Jurkat, Clone E6-1 (cell line): Measurements from ENCODE around the gene STK40. TPM values are rescaled to one million over a fixed set of nuclear protein-coding genes. Genes with fewer than 3 reads are reported as not detected.

Source experiments
- DNase-seq: peaks from one replicate; pipeline ENCODE4 v3.0.0-alpha.2; 2011; ENCODE audit warnings: low read depth, low spot score
- H3K4me3 ChIP-seq: 2 replicates; pipeline ENCODE4 v1.5.1; 2011; ENCODE audit warnings: mild to moderate bottlenecking, low read length, control low read depth, moderate library complexity
- polyA plus RNA-seq: library from polyadenylated mRNA; unstranded; fragments of >200 nt; gene quantifications from one replicate; pipeline ENCODE4 v1.2.1, GENCODE V29; 2012; ENCODE audit warnings: missing spikeins; ENCODE audit not compliant: insufficient read length, insufficient read depth

STK40 gene
- polyA plus RNA-seq: 36.8 TPM

- H3K4me3 ChIP-seq: peak within 1 kb of the TSS; percentile 91
- peak; percentile 99 for DNase-seq
Observed at GRCh38 chr1:36385410-36386264, at the start of gene STK40. STK40 (minus strand) TSS chr1:36385924; CDS start chr1:36361332, 24,592 bp downstream.

DNA sequence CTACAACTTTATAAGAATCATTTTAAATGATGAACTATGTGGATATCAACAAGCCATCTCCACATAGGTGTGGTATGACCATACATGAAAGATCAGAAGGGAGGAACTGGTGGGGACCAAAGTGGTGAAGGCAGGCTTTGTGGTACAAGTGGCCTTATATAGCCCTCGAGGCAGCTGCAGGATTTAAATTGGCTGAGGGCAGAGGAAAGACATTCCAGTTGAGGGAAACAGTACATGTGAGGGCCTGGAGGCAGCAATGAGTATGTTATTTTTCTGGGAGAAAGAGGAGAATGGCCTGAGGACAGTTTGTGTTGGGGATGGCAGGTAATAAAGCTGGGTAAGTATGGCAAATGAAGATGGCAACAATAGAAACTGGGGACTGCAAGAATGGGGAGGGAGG lies 47.4 kb upstream of the STK40 start:
- no peak overlapping the region for H3K4me3 ChIP-seq
- DNase-seq: no peak

DNA sequence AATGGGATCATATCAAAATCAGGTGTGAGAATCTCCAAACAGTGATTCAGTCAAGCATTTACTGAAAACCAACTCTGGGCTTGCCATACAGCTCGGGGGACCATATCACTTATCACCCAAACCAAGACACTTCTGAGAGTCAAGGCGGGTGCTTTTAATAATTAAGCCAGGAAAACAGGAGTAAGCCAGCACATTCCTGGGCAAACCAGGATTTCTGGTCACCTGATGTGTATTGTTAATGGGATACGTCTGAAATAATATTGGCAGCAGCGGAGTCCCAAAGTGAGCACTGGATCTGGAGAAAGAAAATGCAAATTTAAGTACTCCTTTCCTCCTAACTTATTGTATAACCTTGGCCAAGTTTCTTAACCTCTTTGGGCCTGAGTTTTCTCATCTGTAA lies 46.9 kb upstream of the STK40 start:
- DNase-seq: no peak
- H3K4me3 ChIP-seq: no peak overlapping the region

- no peak overlapping the region for H3K4me3 ChIP-seq
- no peak for DNase-seq
Observed at GRCh38 chr1:36425791-36426190, 40.1 kb upstream of the STK40 start.

- no peak overlapping the region for H3K4me3 ChIP-seq
- no peak for DNase-seq
Observed at GRCh38 chr1:36421649-36422048, 35.9 kb upstream of the STK40 start.

DNA sequence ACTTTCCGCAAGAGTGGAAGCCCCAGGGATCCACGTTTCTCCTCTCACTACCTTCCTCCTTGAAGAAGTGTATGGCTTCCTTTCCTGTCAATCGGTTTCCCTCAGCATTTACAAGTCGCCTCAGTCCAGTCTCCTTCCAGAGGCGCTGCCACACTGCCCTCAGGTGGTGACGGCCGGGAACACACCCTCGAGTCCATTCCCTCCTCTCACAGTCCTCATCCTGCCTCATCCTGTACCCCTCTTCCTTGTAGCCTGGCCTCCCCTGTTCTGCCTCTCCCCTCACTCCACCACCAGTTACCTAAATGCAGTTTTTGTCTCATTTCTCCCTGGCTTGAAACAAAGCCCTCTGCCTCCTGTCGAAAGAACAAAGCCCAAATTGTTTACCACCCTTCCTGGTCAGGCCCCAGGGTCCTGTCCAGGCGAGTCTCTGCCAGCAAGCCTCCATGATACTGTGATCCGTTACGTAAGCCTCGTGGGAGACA lies 35.2 kb upstream of the STK40 start:
- peak overlapping the region; percentile 3; the same call in 1 of the 2 replicates for H3K4me3 ChIP-seq
- peak; percentile 81 for DNase-seq

- no peak for DNase-seq
- peak overlapping the region; percentile 3; the same call in 1 of the 2 replicates for H3K4me3 ChIP-seq
Observed at GRCh38 chr1:36420409-36420808, 34.7 kb upstream of the STK40 start.

DNA sequence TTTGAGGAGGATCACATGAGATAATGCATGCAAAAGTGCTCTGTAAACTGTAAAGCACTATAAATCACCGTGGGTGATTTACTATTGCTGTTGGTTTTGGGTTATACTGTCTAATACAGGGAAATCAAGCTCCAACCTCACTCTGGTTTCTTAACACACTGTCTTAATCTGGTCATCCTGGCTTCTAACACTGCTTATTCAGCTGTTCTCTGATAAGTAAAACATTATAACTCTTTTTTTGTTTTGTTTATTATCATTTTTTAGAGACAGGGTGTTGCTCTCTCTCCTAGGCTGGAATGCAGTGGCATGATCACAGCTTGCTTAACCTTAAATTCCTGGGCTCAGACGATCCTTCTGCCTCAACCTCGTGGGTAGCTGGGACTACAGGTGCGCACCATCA lies 33.8 kb upstream of the STK40 start:
- no peak for DNase-seq
- no peak overlapping the region for H3K4me3 ChIP-seq

GRCh38 chr1:36419140-36419539 lies 33.4 kb upstream of the STK40 start:
- H3K4me3 ChIP-seq: no peak overlapping the region
- DNase-seq: no peak

- H3K4me3 ChIP-seq: no peak overlapping the region
- DNase-seq: no peak
Observed at GRCh38 chr1:36417931-36418330, 32.2 kb upstream of the STK40 start.

- H3K4me3 ChIP-seq: no peak overlapping the region
- DNase-seq: no peak
Observed at GRCh38 chr1:36415661-36416326, 30.1 kb upstream of the STK40 start.

DNA sequence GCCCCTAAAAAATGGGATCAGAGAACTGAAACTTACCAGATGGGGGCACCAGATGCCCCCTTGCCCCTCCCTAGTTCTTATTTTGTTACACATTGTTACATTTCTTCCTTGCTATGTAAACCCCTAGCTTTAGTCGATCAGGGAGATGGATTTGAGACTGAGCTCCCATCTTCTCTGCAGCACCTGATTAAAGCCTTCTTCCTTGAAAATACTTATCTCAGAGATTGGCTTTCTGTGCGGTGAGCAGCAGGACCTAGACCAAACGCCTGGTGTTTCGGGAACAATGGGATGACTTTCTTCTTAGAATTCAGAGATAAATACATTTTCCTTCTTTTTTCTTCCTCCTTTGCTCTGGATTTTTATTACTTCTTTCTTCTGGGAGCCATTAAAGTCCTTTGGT lies 28.7 kb upstream of the STK40 start:
- no peak for DNase-seq
- no peak overlapping the region for H3K4me3 ChIP-seq

- peak; percentile 64 for DNase-seq
- no peak overlapping the region for H3K4me3 ChIP-seq
Observed at GRCh38 chr1:36411674-36412648, 26.2 kb upstream of the STK40 start.

DNA sequence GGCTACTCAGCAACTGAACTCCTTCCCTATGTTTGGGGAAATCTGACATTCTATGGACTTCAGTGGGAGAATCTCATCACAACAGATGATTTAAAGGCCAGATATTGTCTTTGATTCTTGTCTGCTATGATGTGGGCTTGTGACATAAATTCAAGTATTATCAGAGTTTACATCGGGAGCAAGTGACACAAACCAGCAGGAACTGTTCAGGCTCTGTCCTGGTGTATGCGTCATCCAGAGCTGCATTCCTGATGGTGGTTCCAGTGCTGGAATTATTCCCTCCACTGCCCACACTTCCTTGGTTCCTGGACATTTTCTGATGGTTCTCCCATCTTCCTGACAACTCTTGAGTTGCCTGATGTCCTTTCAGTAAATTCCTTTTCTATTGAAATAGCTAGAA lies 22.8 kb upstream of the STK40 start:
- H3K4me3 ChIP-seq: no peak overlapping the region
- DNase-seq: no peak

GRCh38 chr1:36406440-36406839 lies 20.7 kb upstream of the STK40 start:
- H3K4me3 ChIP-seq: no peak overlapping the region
- no peak for DNase-seq

GRCh38 chr1:36402504-36402890 lies 16.8 kb upstream of the STK40 start:
- H3K4me3 ChIP-seq: no peak overlapping the region
- DNase-seq: no peak

GRCh38 chr1:36401602-36402503 lies 16.1 kb upstream of the STK40 start:
- no peak for DNase-seq
- no peak overlapping the region for H3K4me3 ChIP-seq
